Measurements from ENCODE around the gene AMHR2.

The AMHR2 gene

DNA sequence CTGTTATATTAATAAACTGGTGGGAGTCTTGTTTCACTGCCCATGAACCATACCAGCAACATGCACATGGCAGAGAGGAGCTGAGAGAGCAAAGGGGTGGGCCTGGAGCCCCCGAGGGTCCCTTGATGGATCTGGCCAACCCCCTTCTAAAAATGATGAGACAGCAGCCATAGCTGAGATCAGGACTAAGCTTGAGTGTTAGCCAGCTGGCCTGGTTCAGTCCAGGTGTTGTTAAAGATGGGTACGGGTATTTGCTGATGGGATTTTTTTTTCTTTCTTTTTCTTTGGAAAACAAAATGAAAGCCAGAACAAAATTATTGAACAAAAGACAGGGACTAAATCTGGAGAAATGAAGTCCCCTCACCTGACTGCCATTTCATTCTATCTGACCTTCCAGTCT is 44.2 kb downstream of the AMHR2 start:
- Mint-ChIP-seq H3K4me1 (peaks cover 24% of the 10 kb centered on the region), H3K9me3 (no peaks in the 10 kb centered on the region), H3K27me3 (ENCODE audit: low read depth) (no peaks in the 10 kb centered on the region), H3K27ac (no peak overlapping the region), H3K36me3 (ENCODE audit: low read depth) (peaks cover 84% of the 10 kb centered on the region), H3K4me3 (no peak overlapping the region)
- TF ChIP-seq, protein P1, sequence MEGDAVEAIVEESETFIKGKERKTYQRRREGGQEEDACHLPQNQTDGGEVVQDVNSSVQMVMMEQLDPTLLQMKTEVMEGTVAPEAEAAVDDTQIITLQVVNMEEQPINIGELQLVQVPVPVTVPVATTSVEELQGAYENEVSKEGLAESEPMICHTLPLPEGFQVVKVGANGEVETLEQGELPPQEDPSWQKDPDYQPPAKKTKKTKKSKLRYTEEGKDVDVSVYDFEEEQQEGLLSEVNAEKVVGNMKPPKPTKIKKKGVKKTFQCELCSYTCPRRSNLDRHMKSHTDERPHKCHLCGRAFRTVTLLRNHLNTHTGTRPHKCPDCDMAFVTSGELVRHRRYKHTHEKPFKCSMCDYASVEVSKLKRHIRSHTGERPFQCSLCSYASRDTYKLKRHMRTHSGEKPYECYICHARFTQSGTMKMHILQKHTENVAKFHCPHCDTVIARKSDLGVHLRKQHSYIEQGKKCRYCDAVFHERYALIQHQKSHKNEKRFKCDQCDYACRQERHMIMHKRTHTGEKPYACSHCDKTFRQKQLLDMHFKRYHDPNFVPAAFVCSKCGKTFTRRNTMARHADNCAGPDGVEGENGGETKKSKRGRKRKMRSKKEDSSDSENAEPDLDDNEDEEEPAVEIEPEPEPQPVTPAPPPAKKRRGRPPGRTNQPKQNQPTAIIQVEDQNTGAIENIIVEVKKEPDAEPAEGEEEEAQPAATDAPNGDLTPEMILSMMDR (IDR thresholded peaks at IDR 0.05; ENCODE audit: unreplicated experiment in 3 of 3), result no peak

DNA sequence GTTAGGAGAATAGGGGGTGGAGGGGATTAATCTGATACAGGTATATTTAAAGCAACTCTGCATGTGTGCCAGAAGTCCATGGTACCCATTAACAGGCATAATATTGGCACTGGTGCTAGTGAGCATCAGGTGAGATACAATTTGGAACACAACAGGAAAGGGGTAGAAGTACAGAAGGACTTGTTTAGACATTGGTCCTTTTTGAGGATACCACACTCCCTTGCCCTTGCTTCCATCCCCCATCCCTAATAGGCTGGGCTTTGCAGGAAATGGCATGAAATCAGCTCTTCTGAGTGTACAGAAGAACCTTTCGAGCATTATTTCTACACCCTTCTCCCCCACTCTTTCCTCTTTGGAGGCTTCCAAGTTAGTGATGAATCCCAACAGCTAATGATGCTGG is 44.6 kb downstream of the AMHR2 start:
- H3K36me3 Mint-ChIP-seq (ENCODE audit: low read depth), result peaks cover 80% of the 10 kb centered on the region
- TF ChIP-seq, protein P1 (IDR thresholded peaks at IDR 0.05; ENCODE audit: unreplicated experiment in 3 of 3), result no peak

DNA sequence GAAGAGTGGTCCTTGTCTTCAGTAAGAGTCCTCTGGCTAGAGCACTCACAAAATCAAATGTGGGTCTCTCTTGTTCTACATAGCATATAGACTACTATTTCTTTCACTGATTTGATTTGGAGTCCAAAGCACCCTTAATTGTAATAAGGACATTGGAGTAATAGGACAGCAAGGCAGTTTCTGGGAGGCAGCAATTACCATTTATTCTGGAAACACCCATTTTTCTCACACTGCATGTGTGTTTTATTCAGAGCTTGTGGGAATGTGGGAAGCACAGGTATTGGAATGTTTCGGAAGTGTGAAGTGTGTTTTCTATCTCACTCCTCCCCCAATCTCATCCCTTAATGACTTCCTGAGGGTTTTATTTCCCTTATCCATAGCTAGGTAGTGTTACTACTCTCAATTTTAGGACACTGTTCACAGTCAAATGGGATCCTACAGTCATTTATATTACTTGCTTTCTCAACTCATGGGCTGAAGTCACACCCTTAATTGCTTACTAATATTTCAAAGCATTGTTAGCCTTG is 48.5 kb downstream of the AMHR2 start:
- Mint-ChIP-seq H3K4me1 (peaks cover 42% of the 10 kb centered on the region), H3K27ac (peak overlapping the region in 2 of 3 experiments; percentile 16 to 56), H3K27me3 (ENCODE audit: low read depth) (no peaks in the 10 kb centered on the region), H3K36me3 (ENCODE audit: low read depth) (peaks cover 82% of the 10 kb centered on the region), H3K4me3 (no peak overlapping the region), H3K9me3 (no peaks in the 10 kb centered on the region)
- TF ChIP-seq, protein P1 (IDR thresholded peaks at IDR 0.05; ENCODE audit: unreplicated experiment in 3 of 3), result no peak

More for the DNA sequence above, 44.6 kb downstream of the AMHR2 start:
- Mint-ChIP-seq H3K9me3 (no peaks in the 10 kb centered on the region), H3K4me3 (no peak overlapping the region), H3K4me1 (peaks cover 24% of the 10 kb centered on the region), H3K27me3 (ENCODE audit: low read depth) (no peaks in the 10 kb centered on the region), H3K27ac (no peak overlapping the region)

DNA sequence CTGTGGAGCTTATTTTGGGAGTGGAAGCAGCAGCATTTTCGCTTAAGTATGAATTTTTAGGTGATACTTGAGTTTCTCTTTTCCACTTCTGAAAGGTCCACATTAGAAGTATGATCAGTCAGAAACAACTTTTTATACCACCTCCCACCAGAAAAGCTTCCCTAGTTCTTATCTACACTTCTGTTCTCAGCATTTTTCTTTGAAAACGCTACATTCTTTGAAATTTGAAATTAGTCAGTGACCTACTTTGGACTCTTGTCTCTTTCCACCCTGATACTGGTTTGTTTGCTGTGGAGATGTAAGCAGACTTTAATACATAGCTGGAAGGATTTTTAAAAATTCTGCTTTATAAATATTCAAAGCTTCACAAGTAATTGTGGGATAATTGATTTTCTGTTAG is 50.4 kb downstream of the AMHR2 start:
- Mint-ChIP-seq H3K27me3 (ENCODE audit: low read depth) (no peaks in the 10 kb centered on the region), H3K4me1 (peaks cover 42% of the 10 kb centered on the region), H3K27ac (peak overlapping the region; percentile 84 to 87 (median 85)), H3K9me3 (no peaks in the 10 kb centered on the region), H3K36me3 (ENCODE audit: low read depth) (peaks cover 72% of the 10 kb centered on the region), H3K4me3 (no peak overlapping the region)
- TF ChIP-seq, protein P1 (IDR thresholded peaks at IDR 0.05; ENCODE audit: unreplicated experiment in 3 of 3), result no peak

DNA sequence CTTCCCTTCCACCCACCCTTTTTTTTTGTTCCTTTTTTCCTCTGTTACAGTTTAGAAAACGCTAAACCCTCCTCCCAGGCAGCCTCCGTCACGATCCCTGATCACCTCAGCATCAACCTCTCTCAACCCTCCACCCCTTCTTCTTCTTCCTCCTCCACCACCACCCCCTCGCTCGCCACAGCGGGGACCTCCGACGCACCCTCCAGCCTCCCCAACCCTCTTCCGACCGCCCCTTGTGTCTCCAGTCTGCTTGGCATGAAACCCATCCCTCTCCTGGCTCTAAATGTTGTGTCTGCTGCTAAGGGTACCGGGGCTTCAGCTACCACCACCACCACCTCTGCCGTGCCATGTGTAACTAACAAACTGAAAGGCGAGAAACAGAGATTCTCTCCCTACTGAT is 51.2 kb downstream of the AMHR2 start:
- Mint-ChIP-seq H3K27ac (peak overlapping the region; percentile 84 to 87 (median 85)), H3K4me1 (peaks cover 42% of the 10 kb centered on the region), H3K9me3 (no peaks in the 10 kb centered on the region), H3K36me3 (ENCODE audit: low read depth) (peaks cover 79% of the 10 kb centered on the region), H3K4me3 (peak overlapping the region in 1 of 3 experiments; percentile 55), H3K27me3 (ENCODE audit: low read depth) (no peaks in the 10 kb centered on the region)
- TF ChIP-seq, protein P1 (IDR thresholded peaks at IDR 0.05; ENCODE audit: unreplicated experiment in 3 of 3), result no peak

DNA sequence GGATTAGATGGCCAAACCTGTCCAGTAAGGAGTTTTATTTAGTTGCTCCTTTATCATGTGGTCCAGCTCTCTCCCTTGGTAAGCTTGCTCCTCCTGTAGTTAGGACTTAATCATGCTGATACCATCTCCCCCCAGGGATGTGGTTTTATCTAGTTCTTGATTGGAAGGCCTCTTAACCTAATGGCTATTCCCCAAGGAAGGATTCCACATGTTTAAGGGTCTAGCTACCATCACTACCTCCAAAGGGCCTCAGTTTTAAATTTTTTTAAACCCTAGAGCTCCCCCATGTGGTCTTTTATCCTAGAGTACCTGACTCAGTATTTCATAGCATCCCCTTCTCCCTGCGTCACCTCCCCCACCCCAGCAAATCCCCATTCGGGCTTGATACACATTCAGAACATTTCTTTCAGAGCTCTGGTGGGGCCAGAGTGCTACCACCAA is 53.1 kb downstream of the AMHR2 start:
- H3K4me1 Mint-ChIP-seq, result peaks cover 37% of the 10 kb centered on the region
- peak overlapping the region; percentile 72 to 85 (median 74) for H3K27ac Mint-ChIP-seq
- TF ChIP-seq, protein P1 (IDR thresholded peaks at IDR 0.05; ENCODE audit: unreplicated experiment in 3 of 3), result peak in 1 of 3 experiments; percentile 39
- no peaks in the 10 kb centered on the region for H3K9me3 Mint-ChIP-seq
- H3K27me3 Mint-ChIP-seq (ENCODE audit: low read depth), result no peaks in the 10 kb centered on the region
- peaks cover 74% of the 10 kb centered on the region for H3K36me3 Mint-ChIP-seq (ENCODE audit: low read depth)
- no peak overlapping the region for H3K4me3 Mint-ChIP-seq
